Tibial nerve (tissue), 3 donors: ENCODE data around the gene FNIP2.

Experiments
- CTCF ChIP-seq, 5 experiments: fragments of 200-600 bp in 3 of 5; fragments of 450-650 bp in 2 of 5; sonication (generic) in 3 of 5; IDR thresholded peaks; one replicate each; pipeline ENCODE4 v1.5.1; 2016 to 2019; ENCODE audit warnings: antibody characterized with exemption in 5 of 5, mild to moderate bottlenecking in 3 of 5, moderate library complexity in 2 of 5
- POLR2A ChIP-seq, 2 donors: fragments of 450-650 bp; IDR thresholded peaks; one replicate each; pipeline ENCODE4 v1.6.1; 2017; ENCODE audit warnings: antibody characterized with exemption in 2 of 2, mild to moderate bottlenecking in 2 of 2, moderate library complexity in 2 of 2

GRCh38 chr4:158941321-158941720 is 172.5 kb downstream of the FNIP2 start:
- TF ChIP-seq POLR2A (IDR thresholded peaks at IDR 0.05) (no peak), CTCF (IDR thresholded peaks at IDR 0.05) (no peak)
